Astrocyte (in vitro differentiated cells and primary cell): Measurements from ENCODE around the gene DCLK2.

Source experiments
- CTCF ChIP-seq: IDR thresholded peaks from 2 replicates; pipeline ENCODE4 v1.5.1; 2011; ENCODE audit warnings: low read depth, mild to moderate bottlenecking, inconsistent platforms, low read length, moderate library complexity; ENCODE audit not compliant: insufficient read depth
- EZH2 ChIP-seq: IDR thresholded peaks from 2 replicates; pipeline ENCODE4 v1.6.1; 2012; ENCODE audit warnings: mild to moderate bottlenecking, low read length, inconsistent platforms; ENCODE audit not compliant: insufficient read depth

- TF ChIP-seq EZH2 (no peak), CTCF (no peak)
Observed at GRCh38 chr4:150142831-150143230, 64.6 kb downstream of the DCLK2 start.
